GM12892 (cell line): ENCODE data around the gene CMC1.

Source experiments
- POLR2A ChIP-seq: IDR thresholded peaks from 2 replicates; pipeline ENCODE4 v1.6.1; 2011; ENCODE audit warnings: low read depth, low read length, control low read depth
- POLR2AphosphoS5 ChIP-seq: IDR thresholded peaks from 2 replicates; pipeline ENCODE4 v1.6.1; 2011; ENCODE audit warnings: low read depth, low read length, control low read depth
- TAF1 ChIP-seq: IDR thresholded peaks from 2 replicates; pipeline ENCODE4 v1.6.1; 2011; ENCODE audit warnings: low read depth, mild to moderate bottlenecking, control low read depth, low read length, borderline replicate concordance

DNA sequence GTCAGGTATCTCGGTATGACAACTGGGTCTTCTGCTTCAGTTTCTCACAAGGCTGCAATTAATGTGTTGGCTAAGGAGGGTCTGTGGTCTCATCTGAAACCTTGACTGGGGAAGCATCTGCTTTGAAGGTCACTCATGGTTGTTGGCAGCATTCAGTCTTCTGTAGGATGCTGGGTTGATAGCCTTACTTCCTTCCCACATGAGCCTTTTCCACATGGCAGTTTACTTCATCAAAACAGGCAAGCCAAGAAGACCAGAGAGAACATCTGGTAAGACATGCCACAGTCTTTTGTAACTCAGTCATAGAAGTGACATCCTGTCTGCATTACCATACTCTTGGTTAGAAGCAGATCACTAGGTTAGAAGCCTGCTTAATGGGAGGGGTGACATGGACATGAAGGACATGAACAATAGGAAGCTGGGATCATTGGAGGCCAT lies 49.5 kb downstream of the CMC1 start:
- TF ChIP-seq POLR2AphosphoS5 (no peak), POLR2A (no peak), TAF1 (no peak)
